HFFc6 (cell line): Measurements from ENCODE around the gene SDHAF3. TPM values are rescaled to one million over a fixed set of nuclear protein-coding genes. Genes with fewer than 3 reads are reported as not detected.

ENCODE experiments used
- DNase-seq: peaks from one replicate; pipeline ENCODE4 v3.0.0-alpha.2; 2018
- H3K27ac Mint-ChIP-seq: 2 replicates; pipeline ENCODE4 v1.8.0; 2020; ENCODE audit warnings: mild to moderate bottlenecking, mixed read lengths
- H3K27me3 Mint-ChIP-seq: 2 replicates; pipeline ENCODE4 v1.8.0; 2021; ENCODE audit warnings: mild to moderate bottlenecking, moderate library complexity, mixed read lengths; ENCODE audit not compliant: insufficient read depth
- H3K36me3 Mint-ChIP-seq: 2 replicates; pipeline ENCODE4 v1.8.0; 2021; ENCODE audit warnings: low read depth, mixed read lengths
- H3K4me1 Mint-ChIP-seq: 2 replicates; pipeline ENCODE4 v1.8.0; 2020; ENCODE audit warnings: low read depth, mixed read lengths
- H3K4me3 Mint-ChIP-seq: 2 replicates; pipeline ENCODE4 v1.8.0; 2020; ENCODE audit warnings: mild to moderate bottlenecking, moderate library complexity, mixed read lengths
- H3K9me3 Mint-ChIP-seq: 2 replicates; pipeline ENCODE4 v1.8.0; 2020; ENCODE audit warnings: mild to moderate bottlenecking, mixed read lengths
- total RNA-seq, 6 experiments: library from RNA; stranded (reverse); fragmentation: NEBNext Ultra II Directional; extraction: Animal tissue kit (Norgen Biotek cat#: 25700); gene quantifications; 2 replicates in 1 of 6; 3 replicates in 5 of 6; pipeline ENCODE4 v1.2.3, GENCODE V29; 2021
- TF ChIP-seq, protein P1 (sequence below): fragments of 200-600 bp; sonication (generic); IDR thresholded peaks from 2 replicates; pipeline ENCODE4 v1.5.0; 2021; ENCODE audit warnings: antibody characterized with exemption, mild to moderate bottlenecking

Gene SDHAF3
- total RNA-seq, 6 experiments from 2014 or later, result 10.9 to 17.9 (median 14.8) TPM

DNA sequence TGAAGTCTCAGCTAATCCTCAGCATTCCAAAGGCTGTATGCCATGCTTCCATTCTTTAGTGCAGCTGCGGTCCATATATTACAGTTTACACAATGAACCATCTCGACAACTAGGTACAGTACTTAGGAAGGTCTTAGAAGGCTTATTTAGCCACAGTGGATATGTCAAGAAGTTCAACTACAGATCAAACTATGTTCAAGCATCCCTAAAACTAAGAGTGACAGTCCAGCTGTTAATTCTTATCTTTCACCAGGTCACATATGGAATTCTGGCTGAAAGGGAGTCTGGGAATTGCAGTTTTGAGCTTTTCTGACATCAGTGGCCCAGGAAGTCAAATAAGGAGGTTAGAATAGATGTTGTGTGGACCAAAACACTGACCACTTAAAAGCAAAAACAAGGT, 106.8 kb downstream of the SDHAF3 start:
- Mint-ChIP-seq H3K27me3 (peaks cover 1% of the 10 kb centered on the region), H3K9me3 (peaks cover 14% of the 10 kb centered on the region), H3K27ac (no peak overlapping the region), H3K36me3 (no peaks in the 10 kb centered on the region), H3K4me3 (no peak overlapping the region), H3K4me1 (no peaks in the 10 kb centered on the region)
- TF ChIP-seq, protein P1, sequence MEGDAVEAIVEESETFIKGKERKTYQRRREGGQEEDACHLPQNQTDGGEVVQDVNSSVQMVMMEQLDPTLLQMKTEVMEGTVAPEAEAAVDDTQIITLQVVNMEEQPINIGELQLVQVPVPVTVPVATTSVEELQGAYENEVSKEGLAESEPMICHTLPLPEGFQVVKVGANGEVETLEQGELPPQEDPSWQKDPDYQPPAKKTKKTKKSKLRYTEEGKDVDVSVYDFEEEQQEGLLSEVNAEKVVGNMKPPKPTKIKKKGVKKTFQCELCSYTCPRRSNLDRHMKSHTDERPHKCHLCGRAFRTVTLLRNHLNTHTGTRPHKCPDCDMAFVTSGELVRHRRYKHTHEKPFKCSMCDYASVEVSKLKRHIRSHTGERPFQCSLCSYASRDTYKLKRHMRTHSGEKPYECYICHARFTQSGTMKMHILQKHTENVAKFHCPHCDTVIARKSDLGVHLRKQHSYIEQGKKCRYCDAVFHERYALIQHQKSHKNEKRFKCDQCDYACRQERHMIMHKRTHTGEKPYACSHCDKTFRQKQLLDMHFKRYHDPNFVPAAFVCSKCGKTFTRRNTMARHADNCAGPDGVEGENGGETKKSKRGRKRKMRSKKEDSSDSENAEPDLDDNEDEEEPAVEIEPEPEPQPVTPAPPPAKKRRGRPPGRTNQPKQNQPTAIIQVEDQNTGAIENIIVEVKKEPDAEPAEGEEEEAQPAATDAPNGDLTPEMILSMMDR, result no peak
- DNase-seq, result no peak

DNA sequence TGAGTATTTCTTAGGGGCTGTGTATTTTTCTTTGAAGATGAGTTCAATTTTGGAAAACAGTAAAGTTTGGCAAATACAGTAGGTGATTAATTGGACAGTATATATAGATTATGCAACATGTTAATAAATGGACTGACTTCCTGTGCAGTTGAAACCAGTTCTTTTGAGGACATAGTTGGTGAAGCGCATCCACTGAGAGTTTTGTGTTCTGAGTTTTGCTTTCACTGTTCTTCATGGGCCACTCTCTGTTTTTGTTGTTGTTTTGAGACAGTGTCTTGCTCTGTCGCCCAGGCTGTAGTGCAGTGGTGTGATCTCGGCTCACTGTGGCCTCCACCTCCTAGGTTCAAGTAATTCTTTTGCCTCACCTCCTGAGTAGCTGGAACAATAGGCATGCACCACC, 109.0 kb downstream of the SDHAF3 start:
- peaks cover 18% of the 10 kb centered on the region for H3K9me3 Mint-ChIP-seq
- no peaks in the 10 kb centered on the region for H3K36me3 Mint-ChIP-seq
- TF ChIP-seq, protein P1, result no peak
- H3K27ac Mint-ChIP-seq, result no peak overlapping the region
- no peak overlapping the region for H3K4me3 Mint-ChIP-seq
- DNase-seq, result no peak
- no peaks in the 10 kb centered on the region for H3K4me1 Mint-ChIP-seq
- H3K27me3 Mint-ChIP-seq, result peaks cover 1% of the 10 kb centered on the region

Other genes with a start within 250 kb of the SDHAF3 start
- gene DLX6, start 112.1 kb upstream of the SDHAF3 start, total RNA-seq, result not detected
- gene DLX5, start 92.9 kb upstream of the SDHAF3 start, total RNA-seq, result not detected